ENCODE measurements around the gene EDC4.

GRCh38 chr16:67855789-67856188 lies 17.1 kb upstream of the EDC4 start:
- no peak for TF ChIP-seq POLR2A (IDR thresholded peaks at IDR 0.05)
- TF ChIP-seq CTCF (IDR thresholded peaks at IDR 0.05) = no peak
